Measurements from ENCODE around the gene RESF1.

RESF1 gene

DNA sequence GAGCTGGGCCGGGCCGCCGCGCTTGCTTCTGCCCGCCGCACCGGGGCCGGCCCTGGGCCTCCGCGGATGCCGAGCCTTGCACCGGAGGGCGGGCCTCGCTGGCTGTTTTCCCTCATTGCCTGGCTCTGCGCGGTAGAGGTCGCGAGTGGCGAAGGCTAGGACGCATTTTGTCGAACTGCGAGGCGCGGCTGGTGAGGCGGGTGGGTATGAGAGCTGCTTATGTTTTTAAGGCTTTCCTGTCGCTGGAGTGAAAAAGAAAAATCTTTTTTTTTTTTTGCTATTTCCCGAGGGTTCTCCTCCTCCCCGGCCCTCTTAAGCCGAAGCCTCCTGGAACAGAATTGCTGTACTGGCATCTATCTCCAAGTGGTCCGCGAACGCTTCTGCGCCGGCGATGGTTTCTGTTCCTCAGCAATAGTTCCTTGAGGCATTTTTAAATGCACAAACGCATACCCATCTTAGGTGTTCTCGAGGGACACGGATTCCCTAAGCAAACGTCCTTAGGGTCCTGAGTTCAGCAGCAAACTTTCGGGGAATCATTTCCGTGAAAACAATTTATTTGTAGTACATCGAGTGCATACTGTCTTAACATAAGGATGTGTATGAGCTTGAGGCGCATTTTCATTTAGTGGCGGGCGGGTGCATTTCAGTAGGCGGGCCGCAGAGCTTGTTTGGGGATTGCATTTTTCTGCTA, 631 bp downstream of the RESF1 start:
- peak; percentile 27 for DNase-seq

GRCh38 chr12:31961137-31961536, 1.9 kb downstream of the RESF1 start:
- no peak for DNase-seq

DNA sequence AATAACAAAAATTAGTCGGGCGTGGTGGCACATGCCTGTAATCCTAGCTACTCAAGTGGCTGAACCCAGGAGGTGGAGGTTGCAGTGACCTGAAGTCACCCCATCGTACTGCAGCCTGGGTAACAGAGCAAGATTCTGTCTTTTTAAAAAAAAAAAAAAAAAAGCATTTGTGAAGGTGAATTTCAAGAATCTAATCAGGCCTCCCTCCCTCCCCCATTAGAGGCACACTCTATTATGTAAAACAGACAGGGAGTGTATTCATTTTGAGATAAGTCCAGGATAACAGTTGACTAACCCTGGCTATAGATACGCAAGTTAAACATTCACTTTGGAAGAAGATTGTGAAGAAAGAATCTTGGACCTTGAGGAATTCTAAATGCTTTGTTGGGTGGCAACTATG, 2.9 kb downstream of the RESF1 start:
- no peak for DNase-seq

- DNase-seq, result no peak
These were observed 5.1 kb downstream of the RESF1 start for GRCh38 chr12:31964280-31964679.

DNA sequence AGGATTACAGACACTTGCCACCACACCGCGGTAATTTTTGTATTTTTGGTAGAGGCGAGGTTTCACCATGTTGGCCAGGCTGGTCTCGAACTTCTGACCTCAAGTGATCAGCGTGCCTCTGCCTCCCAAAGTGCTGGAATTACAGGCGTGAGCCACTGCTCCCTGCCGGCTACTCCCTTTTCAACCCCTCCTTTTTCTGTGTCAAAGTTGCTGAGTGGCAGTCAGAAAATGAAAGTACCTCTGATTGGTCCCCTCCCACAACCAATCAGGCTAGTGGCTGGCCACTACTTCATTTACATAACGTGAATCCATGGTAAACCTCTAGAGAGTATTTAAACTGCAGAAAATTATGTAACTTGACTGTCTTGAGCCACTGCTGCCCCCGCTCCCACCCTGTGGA, 5.9 kb downstream of the RESF1 start:
- no peak for DNase-seq

DNA sequence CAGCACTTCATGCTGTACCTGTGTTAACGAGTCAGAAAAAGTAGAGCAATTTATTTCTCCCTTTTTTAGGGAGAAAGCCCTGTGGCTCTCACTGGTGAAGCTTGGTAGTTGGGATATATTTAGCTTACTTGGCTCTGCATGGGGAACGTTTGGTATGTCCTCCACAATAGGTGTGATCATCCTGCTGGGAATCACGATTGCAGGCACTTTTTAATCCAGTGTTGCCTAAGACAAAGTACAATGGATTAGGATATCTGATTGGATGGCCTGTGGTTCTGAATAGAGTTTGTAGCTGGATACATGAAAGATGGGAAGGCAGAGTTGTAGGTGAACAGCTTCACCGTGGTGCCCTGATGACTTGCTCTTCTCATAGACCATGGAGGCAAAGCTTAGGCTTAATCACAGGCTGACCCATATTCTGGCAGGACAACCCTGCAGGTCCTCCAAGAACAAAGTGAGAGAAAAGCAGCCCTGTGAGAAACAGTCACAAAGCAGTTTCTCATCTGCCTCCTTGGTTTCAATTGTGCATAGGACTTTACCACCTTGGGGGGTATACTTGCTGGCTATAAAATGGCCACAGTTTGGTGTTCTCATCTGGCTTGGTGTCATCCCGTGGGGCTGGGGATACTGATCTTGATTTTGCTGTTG, 7.5 kb downstream of the RESF1 start:
- DNase-seq, result no peak

GRCh38 chr12:31967539-31967938, 8.3 kb downstream of the RESF1 start:
- DNase-seq, result no peak

DNA sequence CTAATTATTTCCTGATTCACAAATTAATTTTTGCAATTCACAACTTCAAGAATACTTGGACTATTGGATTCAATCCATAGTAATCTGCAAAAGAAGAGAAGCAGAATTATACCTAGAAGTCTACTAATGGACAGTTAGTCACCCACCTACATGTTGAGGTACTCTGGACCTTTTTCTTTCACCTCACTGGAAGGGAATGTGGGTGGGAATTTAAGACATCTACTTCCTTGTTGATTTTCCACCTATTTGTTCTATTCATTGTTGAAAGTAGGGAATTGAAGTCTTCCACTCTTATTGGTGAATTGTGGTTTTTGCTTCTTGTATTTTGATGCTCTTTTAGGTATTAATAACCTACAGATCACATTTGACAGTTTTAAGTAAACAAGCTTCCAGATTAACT, 11.0 kb downstream of the RESF1 start:
- DNase-seq, result no peak

- no peak for DNase-seq
These were observed 14.6 kb downstream of the RESF1 start for GRCh38 chr12:31973818-31974217.

DNA sequence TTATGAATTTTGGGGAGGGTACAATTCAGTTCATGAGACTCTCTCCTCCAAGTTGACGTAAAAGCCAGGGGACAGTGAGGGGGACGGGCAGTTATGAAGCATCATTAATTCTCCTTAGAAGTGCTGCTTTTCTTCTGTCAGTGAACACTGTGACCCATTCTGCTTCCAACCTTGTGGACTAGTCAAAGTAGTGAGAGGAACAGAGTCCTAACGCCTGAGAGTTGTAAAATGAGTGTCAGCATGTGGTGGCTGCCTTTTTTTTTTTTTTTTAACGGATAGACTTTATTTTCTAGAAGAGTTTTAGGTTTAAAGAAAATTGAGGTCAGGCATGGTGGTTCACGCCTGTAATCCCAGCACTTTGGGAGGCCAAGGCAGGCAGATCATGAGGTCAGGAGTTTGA, 15.5 kb downstream of the RESF1 start:
- no peak for DNase-seq

DNA sequence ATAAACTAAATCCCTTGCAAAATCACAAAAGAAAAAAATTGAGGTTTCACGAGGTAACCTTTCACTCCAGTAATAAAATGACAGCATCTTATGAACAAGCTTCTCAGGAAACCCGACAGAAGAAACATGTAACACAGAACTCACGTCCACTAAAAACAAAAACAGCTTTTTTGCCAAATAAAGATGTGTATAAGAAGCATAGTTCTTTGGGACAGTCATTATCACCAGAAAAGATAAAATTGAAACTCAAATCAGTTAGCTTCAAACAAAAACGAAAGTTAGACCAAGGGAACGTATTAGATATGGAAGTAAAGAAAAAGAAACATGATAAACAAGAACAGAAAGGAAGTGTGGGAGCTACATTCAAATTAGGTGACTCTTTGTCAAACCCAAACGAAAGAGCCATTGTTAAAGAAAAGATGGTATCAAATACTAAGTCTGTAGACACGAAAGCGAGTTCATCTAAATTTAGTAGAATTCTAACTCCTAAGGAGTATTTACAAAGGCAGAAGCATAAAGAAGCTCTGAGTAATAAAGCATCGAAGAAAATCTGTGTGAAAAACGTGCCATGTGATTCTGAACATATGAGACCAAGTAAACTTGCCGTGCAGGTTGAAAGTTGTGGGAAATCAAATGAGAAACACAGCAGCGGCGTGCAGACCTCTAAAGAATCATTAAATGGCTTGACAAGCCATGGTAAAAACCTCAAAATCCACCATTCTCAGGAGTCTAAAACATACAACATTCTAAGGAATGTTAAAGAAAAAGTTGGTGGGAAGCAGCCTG, 25.8 kb downstream of the RESF1 start:
- DNase-seq, result no peak

GRCh38 chr12:31985832-31986231, 26.6 kb downstream of the RESF1 start:
- DNase-seq, result no peak

- no peak for DNase-seq
These were observed 30.6 kb downstream of the RESF1 start for GRCh38 chr12:31989571-31990362.

GRCh38 chr12:31991146-31991545, 31.9 kb downstream of the RESF1 start:
- DNase-seq, result no peak

- DNase-seq, result no peak
These were observed 32.6 kb downstream of the RESF1 start for GRCh38 chr12:31991815-31992214.

GRCh38 chr12:31999692-32000091, 40.5 kb downstream of the RESF1 start:
- no peak for DNase-seq

- no peak for DNase-seq
These were observed 41.3 kb downstream of the RESF1 start for GRCh38 chr12:32000373-32001005.

DNA sequence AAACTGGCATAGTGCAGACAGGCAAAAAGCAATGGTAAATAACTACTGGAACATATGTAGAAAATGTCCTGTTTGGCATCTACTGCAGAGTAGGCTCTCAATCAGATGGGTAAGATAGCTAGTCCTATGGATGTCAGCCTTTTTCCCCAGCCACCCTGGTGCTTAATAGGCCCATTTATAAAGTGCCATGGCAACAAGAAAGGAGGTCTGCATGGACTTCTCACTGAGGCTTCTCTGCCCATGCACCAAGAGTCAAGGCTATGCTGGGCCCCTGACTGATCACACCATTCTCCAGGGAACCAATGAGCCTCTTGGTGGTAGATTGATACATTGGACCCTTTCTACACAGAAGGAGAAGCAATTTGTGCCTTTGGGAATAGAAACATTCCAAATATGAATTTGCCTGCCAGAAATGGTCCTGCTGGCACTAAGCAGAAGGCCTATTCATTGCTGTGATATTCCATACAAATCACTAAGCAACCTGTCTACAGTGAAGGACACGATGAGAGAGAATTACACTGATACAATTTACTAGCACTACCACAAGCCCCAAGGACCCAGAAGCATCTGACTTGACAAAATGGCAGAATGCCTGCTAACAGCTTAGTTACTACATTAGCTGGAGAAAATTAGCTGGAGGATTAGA, 43.8 kb downstream of the RESF1 start:
- DNase-seq, result no peak

GRCh38 chr12:32003654-32004053, 44.4 kb downstream of the RESF1 start:
- DNase-seq, result no peak

- no peak for DNase-seq
These were observed 46.4 kb downstream of the RESF1 start for GRCh38 chr12:32005496-32006125.
